ENCODE results near the gene DGKK.
"Not testable (repeated sequence)": the region's sequence is repeated elsewhere in the genome, so short reads cannot be mapped to it uniquely, and the experiment has no call there.

DGKK gene

DNA sequence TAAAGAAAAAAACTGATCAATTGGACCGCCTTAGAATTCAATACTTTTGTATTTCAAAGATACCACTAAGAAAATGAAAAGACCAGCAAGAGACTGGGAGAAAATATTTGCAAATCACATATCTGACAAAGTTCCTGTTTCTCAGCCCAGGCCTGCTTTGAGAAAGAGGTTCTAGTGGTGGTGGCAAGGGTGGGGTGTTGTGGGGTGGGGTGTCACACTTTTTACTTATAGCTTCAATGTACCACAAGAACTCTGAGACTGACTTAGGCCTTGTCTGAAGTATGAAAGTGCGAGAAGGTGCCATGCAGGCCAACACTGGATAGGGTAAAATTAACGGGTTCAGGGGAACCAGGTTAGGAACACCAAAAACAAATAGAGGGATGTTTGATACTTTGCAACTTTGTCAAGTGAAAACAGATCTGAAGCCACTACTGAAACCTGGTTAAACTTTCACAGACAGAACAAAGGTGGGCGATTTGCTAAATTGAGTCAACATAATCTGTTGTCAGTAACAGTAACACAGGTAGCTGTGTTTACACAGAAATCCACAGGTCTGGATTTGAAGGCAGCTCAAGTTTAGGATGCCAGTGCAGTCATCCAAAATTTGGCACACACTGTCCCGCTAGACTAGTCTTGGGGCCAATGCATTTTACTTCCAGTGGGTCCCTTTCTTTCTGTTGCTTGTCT lies 88.8 kb downstream of the DGKK start:
- TF ChIP-seq POLR2A (IDR thresholded peaks at IDR 0.05; ENCODE audit: low read length) (no peak), GATA1 (IDR thresholded peaks at IDR 0.05; ENCODE audit: low read depth, low read length) (no peak)
- no peak for DNase-seq

DNA sequence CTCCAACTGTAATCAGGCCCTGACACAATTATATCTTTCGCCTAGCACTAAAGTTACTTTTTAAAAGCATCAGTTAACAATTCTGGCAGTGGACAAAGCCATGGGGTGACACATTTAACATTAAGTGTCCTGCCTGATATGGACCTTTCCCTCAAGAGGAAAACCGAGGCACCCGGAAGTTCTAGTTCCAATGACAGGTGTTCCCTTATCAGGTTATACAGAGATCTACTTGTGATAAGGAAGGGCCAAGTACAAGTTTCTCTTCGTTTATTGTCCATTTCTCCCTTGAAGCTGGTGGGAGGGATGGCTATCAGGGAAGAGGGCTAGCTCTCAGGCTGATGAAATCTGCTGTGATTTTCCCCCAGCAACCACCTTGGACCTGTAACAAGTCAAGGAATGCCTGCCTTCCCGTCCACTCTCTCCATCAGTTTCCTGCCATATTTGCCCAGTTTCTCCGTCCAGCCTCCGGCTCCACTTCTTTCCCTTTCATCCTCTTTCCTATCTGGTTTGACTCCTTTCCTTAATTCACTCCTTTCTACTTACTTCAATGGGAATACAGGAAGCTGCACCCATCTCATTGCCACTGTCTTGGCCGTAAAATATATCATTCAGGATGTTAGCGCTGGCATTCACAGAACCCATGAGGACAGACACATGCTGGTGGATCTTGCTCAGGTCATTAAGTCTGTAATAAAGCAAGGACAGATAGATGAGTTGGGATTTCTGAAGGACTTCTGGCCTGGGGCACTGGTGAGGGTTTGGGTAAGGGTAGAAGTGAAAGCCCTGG lies 95.0 kb downstream of the DGKK start:
- TF ChIP-seq POLR2A (IDR thresholded peaks at IDR 0.05; ENCODE audit: low read length): no peak
- no peak for TF ChIP-seq GATA1 (IDR thresholded peaks at IDR 0.05; ENCODE audit: low read depth, low read length)
- no peak for DNase-seq

DNA sequence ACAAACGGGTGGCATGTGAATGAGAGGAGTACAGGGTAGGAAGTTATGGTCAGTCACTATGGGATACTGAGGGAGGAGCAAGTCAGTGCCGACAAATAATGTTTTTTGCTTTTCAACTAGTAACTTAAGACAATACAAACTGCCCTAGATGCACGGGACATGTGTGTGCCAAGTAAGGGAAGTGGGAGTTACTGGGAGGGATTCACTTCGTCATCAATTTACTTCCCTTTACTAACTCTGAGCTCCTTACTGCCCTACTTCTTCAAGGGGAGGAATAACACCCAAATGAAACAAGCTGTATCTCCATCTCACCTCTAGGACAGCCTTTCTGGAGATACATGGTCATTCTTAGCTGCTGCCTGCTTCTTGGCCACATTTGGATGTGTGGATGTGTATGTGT lies 97.7 kb downstream of the DGKK start:
- no peak for DNase-seq
- TF ChIP-seq POLR2A (IDR thresholded peaks at IDR 0.05; ENCODE audit: low read length) (no peak), GATA1 (IDR thresholded peaks at IDR 0.05; ENCODE audit: low read depth, low read length) (no peak)

DNA sequence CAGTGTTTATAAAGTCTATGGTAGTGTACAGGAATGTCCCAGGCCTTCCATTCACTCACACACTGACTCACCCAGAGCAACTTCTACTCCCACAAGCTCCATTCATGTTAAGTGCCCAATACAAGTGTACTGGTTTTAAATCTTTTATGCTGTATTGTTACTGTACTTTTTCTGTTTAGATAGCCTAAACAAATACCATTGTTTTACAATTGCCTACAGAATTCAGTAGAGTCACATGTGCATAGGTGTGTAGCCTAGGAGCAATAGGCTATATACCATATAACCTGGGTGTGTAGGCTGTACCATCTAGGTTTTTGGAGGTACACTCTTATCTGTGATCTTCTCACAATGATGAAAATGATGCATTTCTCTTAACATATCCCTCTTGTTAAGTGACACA lies 126.7 kb downstream of the DGKK start:
- TF ChIP-seq POLR2A (IDR thresholded peaks at IDR 0.05; ENCODE audit: low read length): no peak
- TF ChIP-seq GATA1 (IDR thresholded peaks at IDR 0.05; ENCODE audit: low read depth, low read length): no peak
- no peak for DNase-seq

DNA sequence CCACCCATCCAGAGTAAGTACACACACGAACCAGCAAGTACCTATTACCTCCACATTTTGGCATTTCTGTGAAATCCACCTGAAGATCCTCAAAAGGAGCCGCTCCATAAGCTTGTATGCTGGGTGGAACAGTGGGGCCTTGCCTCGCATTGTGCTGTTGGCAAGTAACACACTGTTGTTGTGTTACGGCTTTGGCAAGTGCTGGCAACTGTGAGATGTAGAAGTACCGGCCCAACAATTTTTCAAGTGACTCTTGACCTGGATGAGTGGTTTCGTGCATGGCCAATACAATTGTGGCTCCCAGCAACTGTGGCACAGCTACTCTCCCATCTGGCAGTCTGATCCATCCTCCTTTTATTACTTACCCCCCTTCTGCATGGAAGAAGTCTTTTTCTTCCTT lies 137.3 kb downstream of the DGKK start:
- DNase-seq: no peak
- TF ChIP-seq POLR2A (IDR thresholded peaks at IDR 0.05; ENCODE audit: low read length) (no peak), GATA1 (IDR thresholded peaks at IDR 0.05; ENCODE audit: low read depth, low read length) (no peak)

DNA sequence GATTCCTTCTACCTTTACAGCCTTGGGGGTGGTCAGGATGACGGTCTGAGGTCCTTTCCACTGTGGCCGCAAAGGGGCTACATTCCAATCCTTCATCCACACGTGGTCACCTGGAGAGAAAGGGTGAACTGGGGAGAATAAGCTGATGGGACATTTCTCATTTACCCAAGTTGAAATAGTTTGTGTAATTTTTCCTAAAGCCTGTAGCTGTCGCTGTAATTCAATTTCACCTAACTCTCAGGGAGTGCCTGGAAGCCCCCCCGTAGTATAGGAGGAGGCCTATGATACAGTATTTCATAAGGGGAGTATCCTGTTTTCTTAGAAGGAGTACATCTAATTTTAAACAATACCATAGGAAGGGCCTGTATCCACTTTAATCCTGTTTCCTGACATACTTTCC lies 138.0 kb downstream of the DGKK start:
- DNase-seq: not testable (repeated sequence)

DNA sequence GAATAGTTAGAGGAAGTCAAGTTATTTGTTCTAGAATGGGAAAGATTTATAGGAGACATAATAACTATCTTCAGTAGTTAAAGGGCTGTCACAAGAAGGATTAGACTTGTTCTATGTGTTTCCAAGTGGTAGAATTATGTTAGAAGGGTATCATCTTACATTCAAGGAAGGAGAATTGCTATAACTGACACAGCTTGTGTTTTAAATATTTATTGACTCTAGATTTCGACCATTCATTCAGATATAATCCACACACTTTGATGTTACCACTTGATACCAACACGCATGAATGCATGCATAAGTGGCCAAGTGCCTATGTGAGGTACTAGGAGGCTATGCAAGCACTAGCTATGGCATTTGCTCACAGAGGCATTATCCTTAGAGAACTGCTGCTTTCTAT lies 143.4 kb downstream of the DGKK start:
- TF ChIP-seq GATA1 (IDR thresholded peaks at IDR 0.05; ENCODE audit: low read depth, low read length) (no peak), POLR2A (IDR thresholded peaks at IDR 0.05; ENCODE audit: low read length) (no peak)
- no peak for DNase-seq
